K562 (cell line): ENCODE results near the gene DLK2. TPM values are rescaled to one million over a fixed set of nuclear protein-coding genes. Genes with fewer than 3 reads are reported as not detected.

ENCODE experiments used
- ATAC-seq: fragments of 200-7000 bp; cut with Tn5 transposase; 3 replicates; pipeline ENCODE4 v1.9.1; 2020; ENCODE audit warnings: moderate library complexity
- BruUV-seq: library from RNA; stranded (reverse); fragments of 400-500 nt; replicated peaks from 2 replicates; lab custom pipeline; 2021; lab: Mats Ljungman, UMichigan
- CTCF ChIA-PET: fragments of 300-600 bp; formaldehyde crosslinking; extraction: SDS; loops from one replicate; lab custom pipeline; 2021; ENCODE audit warnings: low intra/inter-chr PET ratio; lab: Yijun Ruan, JAX
- POLR2A ChIA-PET: fragments of 300-600, 350-650 bp; sonication (Branson Sonifier 250); formaldehyde crosslinking; extraction: SDS; loops from one replicate; lab custom pipeline; 2021; ENCODE audit warnings: antibody characterized with exemption, inconsistent platforms; lab: Yijun Ruan, JAX
- DNase-seq, 4 experiments: peaks; one replicate each; pipeline versions ENCODE4 v3.0.0 to v3.0.0-alpha.2; 2011 to 2018; ENCODE audit warnings: low spot score in 3 of 4, mixed read lengths in 3 of 4; ENCODE audit errors: extremely low read depth in 1 of 4
- FAIRE-seq: peaks from 2 replicates; lab custom pipeline; 2011; peaks lifted over from hg19 to GRCh38; lab: Jason Lieb, UNC
- H2AFZ ChIP-seq: 2 replicates; pipeline ENCODE4 v1.6.0; 2011; ENCODE audit warnings: low read depth, low read length, control low read depth, inconsistent platforms
- H3K27ac ChIP-seq: fragments of 200-600 bp; 3 replicates; pipeline ENCODE4 v1.8.0; 2011; ENCODE audit warnings: low read depth, mild to moderate bottlenecking, control low read depth, inconsistent platforms, low read length, moderate library complexity, mixed read lengths; ENCODE audit errors: extremely low read depth
- H3K27me3 ChIP-seq, 2 experiments: fragments of 300-600 bp in 1 of 2; 2 replicates in 1 of 2; 3 replicates in 1 of 2; pipeline versions ENCODE4 v1.6.0 to v1.8.0; 2011; ENCODE audit warnings: inconsistent platforms in 2 of 2, low read length in 2 of 2, mild to moderate bottlenecking in 1 of 2, mixed read lengths in 1 of 2, moderate library complexity in 1 of 2; ENCODE audit not compliant: control insufficient read depth in 2 of 2, insufficient read depth in 2 of 2
- H3K36me3 ChIP-seq: fragments of 300-600 bp; 3 replicates; pipeline ENCODE4 v1.8.0; 2011; ENCODE audit warnings: mild to moderate bottlenecking, low read length, inconsistent platforms; ENCODE audit not compliant: control insufficient read depth, insufficient read depth
- H3K4me1 ChIP-seq, 2 experiments: fragments of 200-600 bp in 1 of 2; replicated peaks in 1 of 2; 2 replicates in 1 of 2; 3 replicates in 1 of 2; pipeline versions ENCODE4 v1.5.1 to v1.8.0; 2011; ENCODE audit warnings: inconsistent platforms in 2 of 2, low read length in 2 of 2, mild to moderate bottlenecking in 1 of 2, mixed read lengths in 1 of 2, moderate library complexity in 1 of 2; ENCODE audit not compliant: control insufficient read depth in 2 of 2, insufficient read depth in 2 of 2
- H3K4me2 ChIP-seq: 2 replicates; pipeline ENCODE4 v1.6.1; 2011; ENCODE audit warnings: low read length, control low read depth, inconsistent platforms, mixed read lengths; ENCODE audit not compliant: insufficient read depth
- H3K4me3 ChIP-seq: fragments of 200-600 bp; sonication (generic), shearing (Covaris generic); 2 replicates; pipeline ENCODE4 v1.5.1; 2016; ENCODE audit warnings: control low read depth, inconsistent platforms
- H3K79me2 ChIP-seq: fragments of 200-600 bp; 3 replicates; pipeline ENCODE4 v1.8.0; 2011; ENCODE audit warnings: low read length, inconsistent platforms; ENCODE audit not compliant: control insufficient read depth, insufficient read depth
- H3K9ac ChIP-seq, 2 experiments: 2 replicates each; pipeline versions ENCODE4 v1.6.0 to v1.6.1; 2011; ENCODE audit warnings: low read depth in 2 of 2, low read length in 2 of 2, control low read depth in 1 of 2, inconsistent platforms in 1 of 2, mild to moderate bottlenecking in 1 of 2, mixed read lengths in 1 of 2; ENCODE audit not compliant: insufficient read depth in 1 of 2
- H3K9me1 ChIP-seq: one replicate; pipeline ENCODE4 v1.6.0; 2011; ENCODE audit warnings: inconsistent platforms, mild to moderate bottlenecking, low read length, moderate library complexity; ENCODE audit not compliant: control insufficient read depth, insufficient read depth
- H3K9me3 ChIP-seq: replicated peaks from 2 replicates; pipeline ENCODE4 v1.5.1; 2011; ENCODE audit warnings: low read depth, low read length, inconsistent platforms; ENCODE audit not compliant: control insufficient read depth, insufficient read depth
- H4K20me1 ChIP-seq: replicated peaks from 2 replicates; pipeline ENCODE4 v1.6.1; 2011; ENCODE audit warnings: low read length, inconsistent platforms, mixed read lengths; ENCODE audit not compliant: control insufficient read depth, insufficient read depth
- SIRT6 ChIP-seq: IDR thresholded peaks from one replicate; pipeline ENCODE4 v1.6.1; 2012; ENCODE audit warnings: low read depth, mild to moderate bottlenecking, control low read depth, inconsistent platforms, low read length, moderate library complexity
- SPI1 ChIP-seq: IDR thresholded peaks from 2 replicates; pipeline ENCODE4 v1.6.1; 2011; ENCODE audit warnings: low read depth, low read length, control low read depth, borderline replicate concordance
- ZNF384 ChIP-seq: IDR thresholded peaks from 2 replicates; pipeline ENCODE4 v1.6.1; 2012; ENCODE audit warnings: low read depth, low read length, improper control_type of control experiment
- WGBS: fragments of 100-300 bp; shearing (Covaris generic); methylation state at CpG from one replicate; pipeline ENCODE4 v1.1.6; 2016; ENCODE audit warnings: low coverage, mixed read lengths; ENCODE audit not compliant: insufficient coverage; ENCODE audit errors: missing lambda C conversion rate; 5-methylcytosine and 5-hydroxymethylcytosine counted together
- in situ Hi-C: fragments of 300-500 bp; cut with MboI; formaldehyde crosslinking; loops from 4 replicates; pipeline ENCODE4 v1.15.0; 2018; ENCODE audit warnings: inconsistent platforms, mixed read lengths
- intact Hi-C: fragments of 100-400 bp; cut with micrococcal nuclease; formaldehyde crosslinking; loops from 2 replicates; pipeline ENCODE4 v1.14.2; 2022
- polyA plus RNA-seq, 8 experiments: library from polyadenylated mRNA; depleted of rRNA in 4 of 8; stranded (reverse) in 5 of 8; unstranded in 3 of 8; fragments of >200 nt; fragmentation: Nextera tagmentation in 2 of 8; fragmentation: Illumina TruSeq in 1 of 8; extraction: Ambion mirVana in 2 of 8; extraction: Trizol in 1 of 8; gene quantifications; 2 replicates each; pipeline versions ENCODE4 v1.2.1 to v1.2.3, GENCODE V29; 2011 to 2014; ENCODE audit warnings: inconsistent platforms in 1 of 8, missing spikeins in 1 of 8
- total RNA-seq, 7 experiments: library from RNA; depleted of rRNA in 6 of 7; stranded (reverse); fragments of >200 nt in 6 of 7; fragmentation: Illumina TruSeq in 2 of 7; extraction: Trizol in 2 of 7; gene quantifications; 2 replicates each; pipeline versions ENCODE4 v1.2.1 to v1.2.3, GENCODE V29; 2011 to 2021; ENCODE audit warnings: low replicate concordance in 1 of 7
- TF ChIP-seq, protein P1 (sequence below): fragments of 250-450 bp; sonication (Bioruptor Pico); IDR thresholded peaks from 2 replicates; pipeline ENCODE4 v1.5.1; 2021; ENCODE audit warnings: mild to moderate bottlenecking

DLK2 gene
- total and polyA plus RNA-seq, 9 of the 15 experiments (the other 6 are each of a cell fraction or from before 2014, with no cell fraction given) = 0.11 to 0.53 (median 0.29) TPM; not detected in 3

DNA sequence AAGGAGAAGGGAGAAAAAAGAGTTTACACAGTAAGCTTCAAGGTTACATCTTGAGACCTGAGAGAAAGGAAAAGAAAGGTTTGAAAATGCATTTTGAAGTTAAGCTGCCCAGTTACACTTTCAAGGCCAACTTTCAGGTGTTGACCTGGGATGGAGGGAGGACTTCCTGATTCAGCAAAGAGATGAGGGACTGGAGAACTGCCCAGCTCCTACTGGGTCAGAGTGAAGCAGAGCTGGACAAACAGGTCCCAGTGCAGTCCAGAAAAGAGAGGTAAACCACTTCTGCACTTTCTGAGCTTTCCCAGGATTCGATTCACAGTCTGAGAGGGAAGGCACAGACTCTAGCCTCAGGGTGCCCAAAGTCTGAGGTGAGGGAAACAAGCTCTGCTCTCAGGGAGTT, 16.1 kb upstream of the DLK2 start:
- CTCF ChIA-PET = no interaction called here
- BruUV-seq = no TSS peak
- Histone ChIP-seq H3K4me2 (no peak overlapping the region), H3K79me2 (no peaks in the 10 kb centered on the region), H3K9me1 (no peaks in the 10 kb centered on the region), H3K4me3 (no peak overlapping the region), H4K20me1 (no peaks in the 10 kb centered on the region), H3K27ac (no peak overlapping the region), H3K9ac (no peak overlapping the region; a peak in 1 of 4 replicates), H3K36me3 (no peaks in the 10 kb centered on the region), H3K4me1 (no peaks in the 10 kb centered on the region; a peak in 2 of 5 replicates), H3K9me3 (no peaks in the 10 kb centered on the region), H2AFZ (peak overlapping the region; percentile 34), H3K27me3 (no peaks in the 10 kb centered on the region)
- POLR2A ChIA-PET = interaction anchor here (0.5 to 1.0 kb wide), 4 partner anchors 9 to 22 kb away, joined by 3 to 4 read pairs (median 4); no protein-coding TSS in a partner anchor
- ATAC-seq (no peak), FAIRE-seq (no peak), DNase-seq (no peak)
- intact Hi-C loops (no loop called here), in situ Hi-C loops (no loop called here)
- TF ChIP-seq SPI1 = 0 out of 2 replicates have a peak, but pooled peaks have one; percentile 7
- TF ChIP-seq, protein P1, sequence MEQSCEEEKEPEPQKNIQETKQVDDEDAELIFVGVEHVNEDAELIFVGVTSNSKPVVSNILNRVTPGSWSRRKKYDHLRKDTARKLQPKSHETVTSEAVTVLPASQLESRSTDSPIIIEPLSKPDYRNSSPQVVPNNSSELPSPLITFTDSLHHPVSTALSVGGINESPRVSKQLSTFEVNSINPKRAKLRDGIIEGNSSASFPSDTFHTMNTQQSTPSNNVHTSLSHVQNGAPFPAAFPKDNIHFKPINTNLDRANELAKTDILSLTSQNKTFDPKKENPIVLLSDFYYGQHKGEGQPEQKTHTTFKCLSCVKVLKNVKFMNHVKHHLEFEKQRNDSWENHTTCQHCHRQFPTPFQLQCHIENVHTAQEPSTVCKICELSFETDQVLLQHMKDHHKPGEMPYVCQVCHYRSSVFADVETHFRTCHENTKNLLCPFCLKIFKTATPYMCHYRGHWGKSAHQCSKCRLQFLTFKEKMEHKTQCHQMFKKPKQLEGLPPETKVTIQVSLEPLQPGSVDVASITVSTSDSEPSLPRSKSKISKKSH (CRISPR knock-in tag) = no peak
- WGBS = 10% methylated on average over 1 of the region's 1 CpG

DNA sequence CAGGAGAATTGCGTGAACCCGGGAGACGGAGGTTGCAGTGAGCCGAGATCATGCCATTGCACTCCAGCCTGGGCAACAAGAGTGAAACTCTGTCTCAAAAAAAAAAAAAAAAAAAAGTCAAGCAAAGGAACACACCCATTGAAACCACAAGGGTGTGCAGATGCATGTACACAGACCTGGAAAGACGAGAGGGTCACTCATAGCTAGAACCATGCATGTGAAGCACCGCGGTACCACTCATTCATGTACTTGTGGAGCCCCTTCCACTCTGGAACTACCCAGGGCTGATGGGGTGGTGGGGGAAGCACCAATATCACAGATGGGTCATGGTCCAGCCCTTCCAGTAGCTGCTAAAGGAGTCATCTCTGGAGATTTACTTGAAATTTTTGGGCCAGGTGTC, 14.6 kb upstream of the DLK2 start:
- no peak overlapping the region for H3K9ac ChIP-seq
- no TSS peak for BruUV-seq
- H3K79me2 ChIP-seq = no peaks in the 10 kb centered on the region
- DNase-seq (no peak), FAIRE-seq (no peak), ATAC-seq (peak; percentile 38; the same call in 2 of the 3 replicates)
- ChIA-PET POLR2A (interaction anchor here (0.6 to 1.1 kb wide), 3 partner anchors 13 to 42 kb away, joined by 3 to 4 read pairs (median 3); partner anchors contain the start of gene LRRC73), CTCF (no interaction called here)
- WGBS = 54% methylated on average over 7 of the region's 7 CpGs
- H3K4me3 ChIP-seq = no peak overlapping the region
- intact Hi-C loops (no loop called here), in situ Hi-C loops (no loop called here)
- no peak overlapping the region for H3K4me2 ChIP-seq
- H3K27me3 ChIP-seq = no peaks in the 10 kb centered on the region
- H3K27ac ChIP-seq = no peak overlapping the region
- H3K36me3 ChIP-seq = no peaks in the 10 kb centered on the region
- H3K9me1 ChIP-seq = no peaks in the 10 kb centered on the region
- no peak overlapping the region for H2AFZ ChIP-seq
- H3K9me3 ChIP-seq = no peaks in the 10 kb centered on the region
- no peaks in the 10 kb centered on the region for H4K20me1 ChIP-seq
- TF ChIP-seq ZNF384 = peak; percentile 60
- no peak for TF ChIP-seq SIRT6
- H3K4me1 ChIP-seq = no peaks in the 10 kb centered on the region; a peak in 2 of 5 replicates
